HG03175 (cell line): ENCODE data around the gene RFTN2.
"Not testable (repeated sequence)": the region's sequence is repeated elsewhere in the genome, so short reads cannot be mapped to it uniquely, and the experiment has no call there.

Source experiments
- ATAC-seq: cut with Tn5 transposase; IDR thresholded peaks from one replicate; pipeline ENCODE4 v1.9.1; 2021; ENCODE audit warnings: mild to moderate bottlenecking, moderate library complexity; ENCODE audit not compliant: unreplicated experiment

RFTN2 gene

DNA sequence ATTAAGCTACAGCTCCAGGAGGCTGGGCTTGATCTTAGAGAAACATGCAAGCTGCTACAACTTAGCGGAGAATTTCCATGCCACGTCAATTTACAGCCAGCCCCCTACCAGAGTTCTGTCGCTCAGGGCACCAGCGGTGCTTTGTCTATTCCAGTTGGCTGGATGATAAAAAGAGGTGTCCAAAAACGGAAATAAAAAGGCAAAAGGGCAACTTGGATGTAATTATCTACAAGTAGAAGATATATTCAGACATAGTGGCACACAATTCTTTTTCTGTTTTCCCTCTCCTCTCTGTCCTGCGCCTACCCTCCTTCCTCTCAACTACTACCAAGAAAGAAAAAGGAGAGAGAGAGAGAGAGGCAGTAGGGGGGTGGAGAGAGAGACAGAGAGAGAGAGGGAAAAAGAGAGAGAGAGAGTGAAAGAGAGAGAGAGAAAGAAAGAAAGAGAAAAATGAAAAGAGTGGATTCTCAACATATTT lies 363 bp upstream of the RFTN2 start:
- ATAC-seq = no peak

DNA sequence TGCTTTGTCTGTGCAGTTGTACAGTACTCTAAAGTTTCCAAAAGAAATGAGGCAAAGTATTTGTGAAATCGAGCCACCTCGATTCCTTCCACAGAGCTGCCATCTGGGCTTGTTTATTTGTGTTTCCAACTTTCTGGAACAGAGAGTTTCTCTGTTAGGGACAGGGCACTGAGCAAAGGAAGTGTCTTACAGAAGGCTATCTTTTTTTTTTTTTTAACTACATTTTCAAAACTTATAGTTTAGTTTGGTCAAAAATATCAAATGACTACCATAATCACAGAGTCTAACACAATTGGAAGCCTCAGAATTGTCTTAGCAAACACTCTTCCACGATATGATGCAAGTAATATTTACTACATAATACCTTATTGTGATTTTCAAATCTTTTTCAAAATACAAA lies 796 bp downstream of the RFTN2 start:
- ATAC-seq = no peak

DNA sequence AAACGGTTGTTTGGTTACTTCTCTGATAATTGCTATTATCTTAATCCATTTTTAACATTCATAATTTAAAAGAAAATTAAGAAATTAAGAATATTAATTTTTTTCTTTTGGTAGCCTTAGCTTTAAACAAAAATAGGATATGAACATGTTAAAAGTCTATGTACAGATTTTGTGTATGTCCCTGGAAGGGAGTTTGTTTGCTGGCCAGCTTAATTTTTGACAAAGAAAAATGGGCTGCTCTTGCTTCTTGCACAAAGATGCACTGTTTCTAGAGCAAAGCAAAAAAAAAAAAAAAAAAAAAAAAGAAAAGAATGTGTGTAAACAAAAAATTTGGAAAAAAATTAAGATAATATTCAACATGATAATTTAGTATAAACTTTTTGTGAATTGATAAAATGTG lies 1.3 kb downstream of the RFTN2 start:
- ATAC-seq = no peak

DNA sequence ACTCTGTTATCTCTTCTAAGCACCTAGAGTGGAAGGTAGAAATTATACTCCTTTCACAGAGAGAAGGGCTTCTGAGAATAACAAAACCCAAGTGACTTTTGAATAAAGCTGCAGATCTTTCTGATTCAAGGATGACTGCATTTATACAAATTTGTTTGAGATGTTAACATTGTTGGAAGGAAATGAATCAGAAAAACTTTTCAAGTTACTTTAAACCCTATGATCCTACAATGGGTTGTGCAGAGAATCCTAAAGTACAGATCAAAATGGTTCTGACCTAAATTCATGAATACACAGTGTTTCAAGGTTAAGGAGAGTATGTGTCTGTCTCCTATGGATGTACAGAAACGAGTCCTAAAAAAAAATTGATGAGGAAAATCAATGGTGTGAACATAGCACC lies 1.8 kb downstream of the RFTN2 start:
- ATAC-seq = no peak

DNA sequence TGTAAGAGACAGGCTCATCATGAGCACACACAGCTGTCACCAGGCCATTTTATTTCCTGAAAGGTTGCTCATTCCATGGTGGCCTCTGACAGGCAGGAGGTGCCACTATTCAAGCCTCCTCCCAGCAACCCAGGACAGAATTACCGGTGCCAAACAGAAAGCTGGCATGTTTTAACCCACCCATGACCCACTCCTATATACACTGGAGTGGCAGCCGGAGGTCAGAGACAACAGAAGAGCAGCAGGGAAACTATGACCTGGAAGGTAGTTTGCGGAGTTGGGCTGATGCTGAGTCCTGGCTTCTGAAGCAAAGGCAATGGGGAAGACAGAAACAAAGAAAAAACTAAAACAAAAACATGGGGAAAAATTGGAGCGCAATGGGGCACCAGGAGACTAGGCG lies 2.3 kb downstream of the RFTN2 start:
- no peak for ATAC-seq

DNA sequence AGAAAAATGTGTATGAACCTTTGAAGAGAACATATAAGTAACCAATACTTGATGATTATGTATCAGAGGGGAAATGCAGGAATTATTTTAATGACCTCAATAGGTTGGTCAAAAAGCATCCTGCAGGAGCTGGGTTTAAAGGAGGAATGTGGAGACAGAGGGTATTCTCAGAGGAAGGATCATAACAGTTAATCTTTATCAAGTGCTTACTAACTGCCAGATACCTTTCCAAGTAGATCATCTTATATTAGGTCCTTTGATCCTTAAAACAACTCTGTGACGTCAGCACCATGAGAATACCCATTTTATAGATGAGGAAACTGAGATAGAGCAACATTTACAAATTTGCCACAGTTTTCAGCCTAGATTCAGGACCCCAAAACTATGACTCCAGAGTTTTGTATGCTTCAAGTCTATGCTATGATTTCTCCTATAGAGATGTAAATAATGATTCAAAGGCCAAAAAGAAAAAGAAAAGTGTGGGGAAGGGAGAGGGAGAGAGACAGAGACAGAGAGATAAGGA lies 3.0 kb downstream of the RFTN2 start:
- ATAC-seq = no peak

DNA sequence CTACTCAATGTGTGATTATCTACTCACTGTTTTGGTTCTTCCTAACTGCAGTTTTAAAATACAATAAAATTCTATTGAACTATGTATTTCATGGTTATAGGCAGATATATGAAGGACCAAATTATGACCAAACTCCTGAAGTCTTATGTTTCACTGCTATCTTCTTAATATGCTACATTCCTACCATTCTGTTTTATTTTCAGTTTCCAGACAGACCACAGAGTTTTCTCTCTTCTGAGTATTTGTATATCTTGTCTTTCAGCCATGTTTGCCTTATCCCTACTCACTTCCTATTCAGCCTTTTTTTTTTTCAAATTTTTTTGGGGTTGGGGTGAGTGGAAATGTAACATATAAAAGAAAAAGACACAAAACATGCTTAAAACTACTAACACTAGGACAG lies 6.3 kb downstream of the RFTN2 start:
- ATAC-seq = no peak

DNA sequence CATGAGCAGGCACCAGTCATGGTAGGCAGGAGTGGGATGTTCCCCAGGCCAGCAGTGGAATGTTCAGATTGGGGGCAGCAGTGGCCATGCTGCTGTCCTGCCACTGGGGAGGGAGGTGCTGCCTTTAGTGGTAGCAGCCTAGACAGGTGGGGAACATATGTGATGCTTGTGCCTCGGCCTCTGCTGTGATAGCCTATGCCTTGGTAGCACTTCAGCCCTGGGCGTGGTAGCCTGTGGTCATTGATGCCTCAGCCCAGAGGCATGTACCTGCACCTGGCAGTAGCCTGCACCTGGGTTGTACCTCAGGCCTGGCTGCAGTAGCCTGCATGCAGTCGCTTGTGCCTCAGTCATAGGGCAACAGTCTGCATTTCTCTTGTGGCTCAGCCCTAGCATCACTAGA lies 7.1 kb downstream of the RFTN2 start:
- ATAC-seq = no peak

DNA sequence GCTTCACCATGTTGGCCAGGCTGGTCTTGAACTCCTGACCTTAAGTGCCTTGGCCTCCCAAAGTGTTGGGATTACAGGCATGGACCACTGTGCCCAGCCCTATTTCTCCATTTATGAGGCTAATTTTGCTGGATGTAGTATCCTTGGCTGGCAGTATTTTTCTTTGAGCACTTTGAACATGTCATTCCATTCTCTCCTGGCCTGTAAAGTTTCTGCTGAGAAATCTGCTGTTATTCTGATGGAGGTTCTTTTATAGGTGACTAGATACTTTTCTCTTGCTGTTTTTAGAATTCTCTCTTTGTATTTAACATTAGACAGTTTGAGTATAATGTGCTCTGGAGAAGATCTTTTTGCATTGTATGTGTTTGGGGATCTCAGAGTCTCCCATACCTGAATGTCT lies 9.1 kb downstream of the RFTN2 start:
- no peak for ATAC-seq

DNA sequence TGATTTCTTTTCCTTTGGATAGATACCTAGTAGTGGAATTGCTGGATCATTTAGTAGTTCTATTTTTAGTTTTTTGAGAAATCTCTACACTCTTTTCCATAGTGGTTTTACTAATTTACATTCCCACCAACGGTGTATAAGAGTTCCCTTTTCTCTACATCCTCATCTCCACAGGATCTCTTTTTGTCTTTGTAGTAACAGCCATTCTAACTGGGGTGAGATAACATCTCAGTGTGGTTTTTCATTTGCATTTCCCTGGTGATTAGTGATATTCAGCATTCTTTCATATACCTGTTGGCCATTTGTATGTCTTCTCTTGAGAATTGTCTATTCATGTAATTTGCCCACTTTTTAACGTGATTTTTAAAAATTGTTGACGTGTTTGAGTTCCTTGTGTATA lies 13.8 kb downstream of the RFTN2 start:
- no peak for ATAC-seq

DNA sequence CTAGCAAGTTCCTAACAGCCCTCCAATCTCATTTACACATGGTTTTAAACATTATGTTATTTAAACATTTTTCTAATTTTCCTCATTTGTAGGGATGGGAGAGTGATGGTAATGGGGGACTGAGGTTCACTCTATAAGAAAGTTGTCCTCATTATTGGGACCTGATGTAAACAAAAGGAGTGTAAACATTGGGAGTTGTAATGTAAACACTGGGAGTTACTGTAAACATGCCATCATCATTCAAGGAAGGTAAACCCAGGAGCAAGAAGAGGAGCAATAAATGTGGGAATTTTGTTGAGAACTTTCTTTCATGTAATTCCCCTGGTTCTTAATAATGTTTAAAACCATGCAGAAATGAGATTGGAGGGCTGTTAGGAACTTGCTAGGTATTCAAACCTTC lies 17.8 kb downstream of the RFTN2 start:
- no peak for ATAC-seq

DNA sequence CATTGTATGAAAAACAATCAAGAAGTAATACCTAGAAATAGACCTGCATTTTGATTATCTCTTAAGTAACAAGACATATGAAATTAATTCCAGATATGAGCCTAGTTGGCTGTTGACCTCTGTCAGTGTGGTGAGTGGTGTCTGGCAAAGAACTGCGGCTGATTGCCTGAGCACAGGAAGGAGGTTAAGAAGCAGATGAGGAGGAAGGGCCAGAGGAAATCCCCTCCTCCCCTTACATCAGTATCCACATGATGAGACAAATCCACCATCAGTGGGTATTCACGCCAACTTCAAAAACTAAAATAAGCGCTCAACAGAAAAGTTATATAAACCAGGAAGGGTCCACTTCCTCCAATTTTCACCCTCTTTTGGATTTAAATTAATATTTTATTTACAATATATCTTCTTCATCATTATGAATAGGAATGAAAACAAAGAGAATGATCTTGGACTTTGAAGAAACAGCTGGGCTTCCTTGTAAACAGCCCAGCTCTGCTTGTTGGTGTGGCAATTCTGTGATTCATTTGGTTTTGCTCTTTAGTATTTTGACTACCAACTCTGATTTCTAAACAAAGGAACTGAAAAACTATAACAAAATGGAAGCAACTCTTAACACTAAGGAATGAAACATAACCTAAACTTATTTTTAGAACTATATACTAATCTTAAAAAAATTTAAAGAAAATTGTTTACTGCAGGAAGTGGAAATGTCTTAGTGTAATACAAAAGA lies 27.3 kb downstream of the RFTN2 start:
- ATAC-seq = no peak

DNA sequence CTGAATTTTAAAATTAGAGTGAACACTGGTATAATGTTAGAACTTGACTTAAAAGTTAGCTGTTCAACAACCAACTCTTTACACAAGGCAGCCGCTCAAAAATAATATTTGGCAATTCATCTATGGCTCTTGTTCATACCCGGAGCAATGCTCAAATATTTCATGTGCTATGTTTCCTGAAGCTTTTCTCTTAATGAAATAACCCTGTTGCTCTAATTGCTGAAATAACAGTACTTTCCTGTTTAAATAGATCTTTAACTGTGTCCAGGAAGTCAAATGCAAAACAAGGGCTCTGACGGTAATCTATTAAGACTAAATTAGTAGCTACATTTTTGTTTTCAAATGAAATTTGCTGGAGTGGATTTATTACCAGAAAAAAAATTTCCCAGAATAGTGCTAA lies 33.7 kb downstream of the RFTN2 start:
- no peak for ATAC-seq

DNA sequence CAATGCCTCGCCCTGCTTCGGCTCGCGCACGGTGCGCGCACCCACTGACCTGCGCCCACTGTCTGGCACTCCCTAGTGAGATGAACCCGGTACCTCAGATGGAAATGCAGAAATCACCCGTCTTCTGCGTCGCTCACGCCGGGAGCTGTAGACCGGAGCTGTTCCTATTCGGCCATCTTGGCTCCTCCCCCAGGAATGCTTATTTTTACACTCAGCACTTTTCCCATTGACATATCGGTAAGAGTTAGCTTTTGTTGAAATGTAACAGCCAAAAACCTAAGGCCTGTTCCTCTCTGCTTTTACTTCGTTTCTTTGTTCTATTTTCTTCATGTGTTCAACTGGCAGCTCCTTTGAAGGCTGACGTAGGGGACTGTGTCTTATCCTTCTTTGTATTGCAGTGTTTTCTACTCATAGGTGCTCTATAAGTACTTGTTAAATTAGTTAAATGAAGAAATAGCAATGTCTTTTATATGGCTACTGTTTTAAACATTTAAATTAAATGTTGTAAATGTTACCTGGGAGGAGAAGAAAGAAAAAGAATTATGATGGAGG lies 34.7 kb downstream of the RFTN2 start:
- ATAC-seq = not testable (repeated sequence)

DNA sequence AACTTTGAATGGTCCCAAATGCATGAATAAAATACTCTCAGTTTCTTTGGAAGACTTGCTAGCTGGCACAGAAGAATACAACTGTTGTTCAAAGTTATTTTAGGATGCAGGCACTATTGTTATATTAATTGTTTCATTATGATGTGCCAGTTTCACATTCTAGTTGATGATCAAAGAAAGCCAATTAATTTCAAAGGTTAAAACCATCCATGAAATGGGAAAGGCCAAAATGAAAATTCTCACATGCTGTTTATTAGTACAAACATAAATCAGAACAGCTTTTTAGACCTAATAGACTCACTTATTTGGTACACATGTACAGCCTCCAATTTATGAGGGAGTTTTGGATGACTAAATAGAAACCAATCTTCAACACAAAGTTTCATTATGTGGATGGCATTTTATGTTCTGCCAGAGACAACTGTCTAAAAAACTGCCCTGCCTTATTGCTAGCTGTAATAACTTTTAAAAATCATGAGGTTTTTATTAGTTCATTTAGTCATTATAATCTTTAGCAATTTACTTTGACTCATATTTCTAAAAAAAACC lies 42.2 kb downstream of the RFTN2 start:
- no peak for ATAC-seq

DNA sequence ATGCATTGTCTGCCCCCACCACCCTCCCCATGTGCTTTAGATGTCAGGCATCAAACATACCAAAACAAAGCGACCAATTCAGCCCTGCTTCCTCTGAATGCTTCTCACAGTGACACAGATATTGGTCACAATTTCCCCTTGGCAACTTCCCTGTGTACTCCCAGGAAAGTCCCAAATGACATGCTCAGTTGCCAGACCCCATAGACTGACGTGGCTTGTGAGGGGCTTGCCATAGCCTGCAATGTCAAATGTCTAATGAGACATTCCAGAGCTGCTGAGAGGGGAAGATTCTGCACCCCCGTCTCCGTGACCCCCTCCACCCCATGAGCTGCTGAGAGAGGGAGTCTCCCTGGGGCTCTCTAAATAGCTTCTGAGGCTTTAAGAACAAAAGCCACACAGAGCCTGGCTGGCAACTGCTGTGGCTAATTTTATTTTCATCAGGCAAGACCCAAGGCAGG lies 47.3 kb downstream of the RFTN2 start:
- ATAC-seq = peak; percentile 49

DNA sequence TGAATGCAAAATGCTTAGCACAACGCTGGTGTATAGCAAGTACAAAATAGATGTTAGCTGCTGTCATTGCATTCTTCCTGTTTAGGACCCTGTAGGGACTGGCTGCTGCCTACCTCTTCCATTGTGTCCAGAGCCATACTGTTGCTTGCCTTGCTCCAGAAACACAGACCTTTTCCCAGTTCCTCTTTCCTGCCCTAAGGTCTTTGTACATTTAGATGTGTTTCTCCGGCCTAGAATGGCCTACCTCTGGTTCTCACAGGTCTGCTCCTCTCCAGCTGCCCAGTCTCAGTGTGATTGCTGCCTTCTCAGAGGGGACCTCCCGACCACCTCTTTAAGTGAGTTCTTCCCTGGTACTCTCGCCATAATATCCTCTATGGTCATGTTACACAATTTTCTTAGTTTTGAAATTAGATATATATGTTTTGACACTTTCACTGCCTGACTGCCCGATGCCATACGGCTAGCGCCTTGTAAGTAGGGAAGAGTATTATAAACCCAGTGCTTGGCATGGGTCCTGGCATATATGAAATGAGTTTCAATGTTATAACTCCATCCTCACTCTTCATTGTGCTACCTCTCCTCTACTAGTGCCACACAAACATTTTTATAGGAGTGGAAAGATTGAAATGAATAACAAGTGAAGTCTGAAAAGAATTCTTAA lies 48.3 kb downstream of the RFTN2 start:
- no peak for ATAC-seq

DNA sequence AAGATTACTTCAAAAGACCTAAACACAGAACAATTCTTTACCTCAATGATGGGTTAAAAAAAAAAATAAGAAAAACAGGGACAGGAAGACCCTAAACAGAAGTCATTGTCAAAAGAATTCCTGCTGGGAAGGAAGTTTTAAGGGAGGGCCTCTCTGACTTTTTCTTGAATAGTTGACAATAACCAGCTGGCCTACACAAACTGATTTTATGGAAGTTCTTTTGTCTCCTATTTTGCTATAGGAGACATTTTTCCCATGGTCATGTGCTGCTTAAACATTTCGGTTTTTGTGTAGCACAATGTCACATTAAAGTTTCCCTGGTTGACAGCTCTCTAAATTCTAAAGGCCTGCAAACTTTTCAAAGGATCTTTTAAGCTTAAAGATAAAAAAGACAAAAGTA lies 55.3 kb downstream of the RFTN2 start:
- ATAC-seq = no peak

DNA sequence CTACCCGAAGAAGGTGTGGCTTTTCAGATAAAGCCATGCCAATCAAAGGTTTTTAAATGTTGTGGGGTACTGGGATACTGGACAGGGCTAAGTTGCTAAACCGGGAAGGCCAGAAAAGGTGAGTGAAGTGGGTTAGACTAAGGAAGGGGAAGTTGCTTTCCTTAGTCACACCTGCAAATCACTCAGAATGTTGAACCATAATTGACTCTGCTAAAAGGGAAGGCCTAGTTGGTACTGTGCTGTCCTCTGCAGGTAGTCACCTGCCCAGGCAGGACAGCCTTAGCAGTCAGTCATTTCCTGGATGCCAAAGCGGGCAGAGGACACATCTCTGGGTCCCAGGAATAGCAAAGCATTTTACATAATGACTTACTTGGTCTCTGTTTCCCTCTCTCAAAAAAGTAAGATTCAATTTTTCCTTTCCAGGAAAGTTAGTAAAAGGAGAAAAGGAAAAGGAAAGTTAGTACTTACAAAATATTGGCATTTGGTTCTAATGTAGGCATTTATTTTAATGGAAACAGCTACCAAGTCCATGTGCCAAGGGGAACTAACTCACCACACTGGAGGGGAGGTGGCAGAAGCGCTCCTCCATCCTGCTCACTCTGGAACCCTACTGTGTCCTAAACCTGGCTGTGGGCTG lies 60.3 kb downstream of the RFTN2 start:
- no peak for ATAC-seq

DNA sequence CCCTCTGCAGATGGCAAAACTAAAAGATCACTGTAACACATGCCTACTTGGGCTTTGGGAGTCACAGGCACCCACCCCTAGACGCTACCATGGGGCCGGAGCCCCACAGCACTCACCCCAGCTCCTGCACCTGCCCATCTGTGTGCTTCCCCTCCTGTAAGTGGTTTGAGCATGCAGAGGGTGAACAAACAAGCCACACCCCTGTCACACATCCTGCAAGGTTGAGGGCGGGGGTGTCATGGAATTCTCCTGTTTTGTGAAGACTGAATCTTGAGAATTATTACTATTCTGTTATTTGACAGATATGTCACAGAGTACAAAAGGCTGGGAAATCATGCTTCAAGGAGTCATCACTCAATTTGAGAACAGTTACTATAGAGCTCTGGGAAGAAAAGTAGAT lies 60.9 kb downstream of the RFTN2 start:
- no peak for ATAC-seq

DNA sequence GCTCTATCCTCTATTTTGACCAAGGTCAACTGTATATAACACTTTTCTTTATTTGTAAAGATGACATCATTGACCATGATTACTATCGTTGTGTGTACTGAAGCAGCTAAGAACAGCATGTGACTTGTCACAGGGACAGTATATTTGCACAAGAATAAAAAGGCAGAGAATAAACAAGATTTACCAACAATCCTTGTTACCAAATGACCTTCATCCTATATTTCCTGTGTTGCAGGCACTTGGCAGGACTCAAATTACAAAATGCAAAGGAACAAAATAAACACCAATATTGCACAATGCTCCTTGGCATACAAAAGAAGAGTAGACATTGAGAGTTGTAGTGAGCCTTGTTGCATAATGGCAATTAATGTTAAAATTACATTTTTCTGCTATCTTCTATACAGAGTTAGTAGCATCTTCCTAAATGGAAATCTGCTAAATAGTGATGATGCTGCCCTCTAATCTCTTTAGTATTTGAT lies 61.8 kb downstream of the RFTN2 start:
- no peak for ATAC-seq
